HEK293 (cell line): ENCODE data around the gene ITPR3.

Experiments
- FEZF1 ChIP-seq: fragments of 450-650 bp; formaldehyde crosslinking; IDR thresholded peaks from 2 replicates; pipeline ENCODE4 v1.5.1; 2016; ENCODE audit warnings: missing biosample characterization, missing genetic modification characterization
- GLIS1 ChIP-seq: fragments of 450-650 bp; formaldehyde crosslinking; IDR thresholded peaks from 2 replicates; pipeline ENCODE4 v1.5.1; 2016; ENCODE audit warnings: missing biosample characterization, missing genetic modification characterization
- HOXA7 ChIP-seq: sonication (generic); formaldehyde crosslinking; IDR thresholded peaks from 2 replicates; pipeline ENCODE4 v1.8.1; 2022; ENCODE audit warnings: missing genetic modification reagents, borderline replicate concordance
- KLF16 ChIP-seq: fragments of 450-650 bp; formaldehyde crosslinking; IDR thresholded peaks from 2 replicates; pipeline ENCODE4 v1.5.1; 2017; ENCODE audit warnings: missing biosample characterization, missing genetic modification characterization
- SALL2 ChIP-seq: fragments of 450-650 bp; formaldehyde crosslinking; IDR thresholded peaks from 2 replicates; pipeline ENCODE4 v1.5.0; 2017; ENCODE audit warnings: missing biosample characterization, mild to moderate bottlenecking, missing genetic modification characterization, borderline replicate concordance
- SETDB1 ChIP-seq: IDR thresholded peaks from one replicate; pipeline ENCODE4 v1.6.1; 2017; ENCODE audit warnings: mild to moderate bottlenecking, low read length, moderate library complexity, mixed read lengths; ENCODE audit not compliant: insufficient read length
- ZBTB20 ChIP-seq: fragments of 450-650 bp; formaldehyde crosslinking; IDR thresholded peaks from 2 replicates; pipeline ENCODE4 v1.5.1; 2016; ENCODE audit warnings: missing biosample characterization, missing genetic modification characterization
- ZBTB7A ChIP-seq: fragments of 450-650 bp; formaldehyde crosslinking; IDR thresholded peaks from 2 replicates; pipeline ENCODE4 v1.5.1; 2016; ENCODE audit warnings: low read depth, missing biosample characterization, missing genetic modification characterization
- ZNF16 ChIP-seq: fragments of 450-650 bp; formaldehyde crosslinking; IDR thresholded peaks from 2 replicates; pipeline ENCODE4 v1.5.1; 2016; ENCODE audit warnings: low read depth, missing biosample characterization, missing genetic modification characterization
- ZNF184 ChIP-seq: fragments of 450-650 bp; IDR thresholded peaks from 2 replicates; pipeline ENCODE4 v1.5.1; 2018; ENCODE audit warnings: missing biosample characterization, mild to moderate bottlenecking, missing genetic modification characterization
- ZNF19 ChIP-seq: fragments of 450-650 bp; formaldehyde crosslinking; IDR thresholded peaks from 2 replicates; pipeline ENCODE4; 2016; ENCODE audit warnings: missing biosample characterization, missing genetic modification characterization, low read depth
- ZNF350 ChIP-seq: fragments of 450-650 bp; formaldehyde crosslinking; IDR thresholded peaks from 2 replicates; pipeline ENCODE4 v1.5.0; 2017; ENCODE audit warnings: missing biosample characterization, mild to moderate bottlenecking, missing genetic modification characterization
- ZNF37A ChIP-seq: fragments of 450-650 bp; IDR thresholded peaks from 2 replicates; pipeline ENCODE4 v1.5.1; 2018; ENCODE audit warnings: missing biosample characterization, missing genetic modification characterization
- ZNF416 ChIP-seq: fragments of 450-650 bp; formaldehyde crosslinking; IDR thresholded peaks from 2 replicates; pipeline ENCODE4 v1.5.1; 2016; ENCODE audit warnings: missing biosample characterization, missing genetic modification characterization
- ZNF473 ChIP-seq: fragments of 450-650 bp; formaldehyde crosslinking; IDR thresholded peaks from 2 replicates; pipeline ENCODE4 v1.5.1; 2017; ENCODE audit warnings: missing biosample characterization, missing genetic modification characterization
- ZNF521 ChIP-seq: fragments of 450-650 bp; formaldehyde crosslinking; IDR thresholded peaks from 2 replicates; pipeline ENCODE4 v1.5.1; 2017; ENCODE audit warnings: missing biosample characterization, mild to moderate bottlenecking, missing genetic modification characterization
- ZNF549 ChIP-seq: fragments of 450-650 bp; IDR thresholded peaks from 2 replicates; pipeline ENCODE4 v1.5.1; 2018; ENCODE audit warnings: missing biosample characterization, missing genetic modification characterization, mild to moderate bottlenecking, inconsistent platforms, moderate library complexity
- ZNF571 ChIP-seq: fragments of 450-650 bp; formaldehyde crosslinking; IDR thresholded peaks from 2 replicates; pipeline ENCODE4 v1.5.0; 2017; ENCODE audit warnings: missing biosample characterization, missing genetic modification characterization
- ZNF621 ChIP-seq: fragments of 450-650 bp; formaldehyde crosslinking; IDR thresholded peaks from 2 replicates; pipeline ENCODE4 v1.5.1; 2017; ENCODE audit warnings: missing biosample characterization, missing genetic modification characterization
- ZNF660 ChIP-seq: fragments of 450-650 bp; IDR thresholded peaks from 2 replicates; pipeline ENCODE4 v1.5.1; 2018; ENCODE audit warnings: missing biosample characterization, mild to moderate bottlenecking, missing genetic modification characterization
- ZSCAN23 ChIP-seq: fragments of 450-650 bp; formaldehyde crosslinking; IDR thresholded peaks from 2 replicates; pipeline ENCODE4 v1.5.1; 2016; ENCODE audit warnings: missing biosample characterization, missing genetic modification characterization
- TF ChIP-seq, protein P1 (sequence below): fragments of 450-650 bp; formaldehyde crosslinking; conservative IDR thresholded peaks from 2 replicates; pipeline ENCODE4 v1.5.1; 2016; ENCODE audit warnings: low read depth, missing biosample characterization, missing genetic modification characterization
- TF ChIP-seq, protein P2 (sequence below): fragments of 450-650 bp; formaldehyde crosslinking; IDR thresholded peaks from 2 replicates; pipeline ENCODE4 v1.5.1; 2016; ENCODE audit warnings: missing biosample characterization, missing genetic modification characterization
- TF ChIP-seq, protein P3 (sequence below): fragments of 450-650 bp; formaldehyde crosslinking; IDR thresholded peaks from 2 replicates; pipeline ENCODE4 v1.5.1; 2017; ENCODE audit warnings: missing biosample characterization, missing genetic modification characterization
- TF ChIP-seq, protein P4 (sequence below): fragments of 450-650 bp; formaldehyde crosslinking; IDR thresholded peaks from 2 replicates; pipeline ENCODE4 v1.5.1; 2016; ENCODE audit warnings: missing biosample characterization, missing genetic modification characterization
- TF ChIP-seq, protein P5 (sequence below): fragments of 450-650 bp; formaldehyde crosslinking; IDR thresholded peaks from 2 replicates; pipeline ENCODE4 v1.5.1; 2016; ENCODE audit warnings: missing biosample characterization, missing genetic modification characterization, borderline replicate concordance
- TF ChIP-seq, protein P6 (sequence below): sonication (generic); formaldehyde crosslinking; IDR thresholded peaks from 2 replicates; pipeline ENCODE4 v1.8.1; 2022; ENCODE audit warnings: mild to moderate bottlenecking, moderate library complexity, missing genetic modification reagents

ITPR3 gene

DNA sequence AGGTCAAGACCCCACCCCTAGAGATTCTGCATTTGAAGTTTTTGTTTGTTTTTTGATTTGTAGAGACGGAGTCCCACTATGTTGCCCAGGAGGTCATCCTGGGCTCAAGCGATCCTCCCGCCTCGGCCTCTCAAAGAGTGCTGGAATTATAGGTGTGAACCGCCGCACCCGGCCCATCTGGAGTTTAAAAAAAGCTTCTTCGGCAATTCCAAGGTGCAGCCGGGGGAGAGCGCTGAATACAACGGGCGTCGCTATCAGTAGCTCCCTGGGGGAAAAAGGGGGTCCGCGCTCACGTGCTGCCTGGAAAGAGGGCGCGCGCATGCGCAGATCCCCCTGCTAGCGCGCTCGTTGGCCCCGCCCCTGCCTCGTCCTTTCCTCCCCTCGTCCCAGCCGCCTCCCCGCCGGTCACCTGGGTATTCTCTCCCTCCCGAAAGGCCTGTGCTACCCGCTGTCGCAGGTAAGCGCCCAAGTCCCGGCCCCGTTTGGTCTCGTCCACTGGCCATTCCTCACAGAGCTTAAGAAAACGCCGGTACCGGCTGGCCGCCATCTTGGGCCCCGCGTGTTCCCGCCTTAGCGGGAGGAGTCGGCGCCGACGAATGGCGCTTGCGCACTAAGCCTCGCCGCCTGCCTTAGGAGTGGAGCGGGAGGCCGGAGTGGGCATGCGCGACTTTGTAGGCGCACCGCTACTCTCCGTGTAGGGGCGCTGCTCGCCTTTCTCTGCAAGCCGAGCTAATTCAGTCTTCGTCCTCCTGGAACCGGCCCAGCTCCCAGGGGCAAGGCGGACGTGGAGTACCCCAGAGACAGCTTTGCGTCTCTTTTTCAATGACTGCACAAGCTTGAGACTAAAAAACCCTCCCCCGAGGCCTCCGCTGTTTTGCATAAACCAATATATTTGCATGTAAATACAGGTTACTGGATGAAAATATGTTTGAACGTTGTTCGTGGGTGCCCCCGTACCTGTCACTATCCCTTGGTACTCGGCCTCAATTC is 90.3 kb downstream of the ITPR3 start, which contains the start of gene UQCC2 (continued):
- TF ChIP-seq, protein P1, sequence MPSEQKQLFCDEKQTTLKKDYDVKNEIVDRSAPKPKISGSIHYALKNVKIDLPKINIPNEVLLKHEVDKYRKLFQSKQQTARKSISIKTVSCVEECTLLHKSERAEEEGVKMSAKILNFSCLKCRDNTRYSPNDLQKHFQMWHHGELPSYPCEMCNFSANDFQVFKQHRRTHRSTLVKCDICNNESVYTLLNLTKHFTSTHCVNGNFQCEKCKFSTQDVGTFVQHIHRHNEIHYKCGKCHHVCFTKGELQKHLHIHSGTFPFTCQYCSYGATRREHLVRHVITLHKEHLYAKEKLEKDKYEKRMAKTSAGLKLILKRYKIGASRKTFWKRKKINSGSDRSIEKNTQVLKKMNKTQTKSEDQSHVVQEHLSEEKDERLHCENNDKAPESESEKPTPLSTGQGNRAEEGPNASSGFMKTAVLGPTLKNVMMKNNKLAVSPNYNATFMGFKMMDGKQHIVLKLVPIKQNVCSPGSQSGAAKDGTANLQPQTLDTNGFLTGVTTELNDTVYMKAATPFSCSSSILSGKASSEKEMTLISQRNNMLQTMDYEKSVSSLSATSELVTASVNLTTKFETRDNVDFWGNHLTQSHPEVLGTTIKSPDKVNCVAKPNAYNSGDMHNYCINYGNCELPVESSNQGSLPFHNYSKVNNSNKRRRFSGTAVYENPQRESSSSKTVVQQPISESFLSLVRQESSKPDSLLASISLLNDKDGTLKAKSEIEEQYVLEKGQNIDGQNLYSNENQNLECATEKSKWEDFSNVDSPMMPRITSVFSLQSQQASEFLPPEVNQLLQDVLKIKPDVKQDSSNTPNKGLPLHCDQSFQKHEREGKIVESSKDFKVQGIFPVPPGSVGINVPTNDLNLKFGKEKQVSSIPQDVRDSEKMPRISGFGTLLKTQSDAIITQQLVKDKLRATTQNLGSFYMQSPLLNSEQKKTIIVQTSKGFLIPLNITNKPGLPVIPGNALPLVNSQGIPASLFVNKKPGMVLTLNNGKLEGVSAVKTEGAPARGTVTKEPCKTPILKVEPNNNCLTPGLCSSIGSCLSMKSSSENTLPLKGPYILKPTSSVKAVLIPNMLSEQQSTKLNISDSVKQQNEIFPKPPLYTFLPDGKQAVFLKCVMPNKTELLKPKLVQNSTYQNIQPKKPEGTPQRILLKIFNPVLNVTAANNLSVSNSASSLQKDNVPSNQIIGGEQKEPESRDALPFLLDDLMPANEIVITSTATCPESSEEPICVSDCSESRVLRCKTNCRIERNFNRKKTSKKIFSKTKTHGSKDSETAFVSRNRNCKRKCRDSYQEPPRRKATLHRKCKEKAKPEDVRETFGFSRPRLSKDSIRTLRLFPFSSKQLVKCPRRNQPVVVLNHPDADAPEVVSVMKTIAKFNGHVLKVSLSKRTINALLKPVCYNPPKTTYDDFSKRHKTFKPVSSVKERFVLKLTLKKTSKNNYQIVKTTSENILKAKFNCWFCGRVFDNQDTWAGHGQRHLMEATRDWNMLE (tag by site-specific recombination) = 0 out of 2 replicates have a peak, but pooled peaks have one; percentile 21
- TF ChIP-seq ZNF16 (tag by site-specific recombination) (no peak), ZNF571 (no peak), ZNF660 (tag by site-specific recombination) (peak; percentile 55), ZNF350 (no peak), ZBTB20 (tag by site-specific recombination) (peak; percentile 51), SETDB1 (no peak), ZSCAN23 (tag by site-specific recombination) (no peak), ZNF37A (tag by site-specific recombination) (no peak), GLIS1 (tag by site-specific recombination) (0 out of 2 replicates have a peak, but pooled peaks have one; percentile 42), ZNF473 (tag by site-specific recombination) (no peak), ZBTB7A (peak; percentile 88), FEZF1 (tag by site-specific recombination) (no peak), ZNF416 (no peak), ZNF184 (tag by site-specific recombination) (0 out of 2 replicates have a peak, but pooled peaks have one; percentile 8), ZNF19 (tag by site-specific recombination) (no peak), KLF16 (tag by site-specific recombination) (no peak), ZNF521 (tag by site-specific recombination) (no peak), ZNF621 (no peak), ZNF549 (tag by site-specific recombination) (no peak), SALL2 (tag by site-specific recombination) (no peak), HOXA7 (CRISPR knock-in tag) (no peak)
- TF ChIP-seq, protein P2, sequence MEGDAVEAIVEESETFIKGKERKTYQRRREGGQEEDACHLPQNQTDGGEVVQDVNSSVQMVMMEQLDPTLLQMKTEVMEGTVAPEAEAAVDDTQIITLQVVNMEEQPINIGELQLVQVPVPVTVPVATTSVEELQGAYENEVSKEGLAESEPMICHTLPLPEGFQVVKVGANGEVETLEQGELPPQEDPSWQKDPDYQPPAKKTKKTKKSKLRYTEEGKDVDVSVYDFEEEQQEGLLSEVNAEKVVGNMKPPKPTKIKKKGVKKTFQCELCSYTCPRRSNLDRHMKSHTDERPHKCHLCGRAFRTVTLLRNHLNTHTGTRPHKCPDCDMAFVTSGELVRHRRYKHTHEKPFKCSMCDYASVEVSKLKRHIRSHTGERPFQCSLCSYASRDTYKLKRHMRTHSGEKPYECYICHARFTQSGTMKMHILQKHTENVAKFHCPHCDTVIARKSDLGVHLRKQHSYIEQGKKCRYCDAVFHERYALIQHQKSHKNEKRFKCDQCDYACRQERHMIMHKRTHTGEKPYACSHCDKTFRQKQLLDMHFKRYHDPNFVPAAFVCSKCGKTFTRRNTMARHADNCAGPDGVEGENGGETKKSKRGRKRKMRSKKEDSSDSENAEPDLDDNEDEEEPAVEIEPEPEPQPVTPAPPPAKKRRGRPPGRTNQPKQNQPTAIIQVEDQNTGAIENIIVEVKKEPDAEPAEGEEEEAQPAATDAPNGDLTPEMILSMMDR (tag by site-specific recombination) = peak; percentile 81
- TF ChIP-seq, protein P3, sequence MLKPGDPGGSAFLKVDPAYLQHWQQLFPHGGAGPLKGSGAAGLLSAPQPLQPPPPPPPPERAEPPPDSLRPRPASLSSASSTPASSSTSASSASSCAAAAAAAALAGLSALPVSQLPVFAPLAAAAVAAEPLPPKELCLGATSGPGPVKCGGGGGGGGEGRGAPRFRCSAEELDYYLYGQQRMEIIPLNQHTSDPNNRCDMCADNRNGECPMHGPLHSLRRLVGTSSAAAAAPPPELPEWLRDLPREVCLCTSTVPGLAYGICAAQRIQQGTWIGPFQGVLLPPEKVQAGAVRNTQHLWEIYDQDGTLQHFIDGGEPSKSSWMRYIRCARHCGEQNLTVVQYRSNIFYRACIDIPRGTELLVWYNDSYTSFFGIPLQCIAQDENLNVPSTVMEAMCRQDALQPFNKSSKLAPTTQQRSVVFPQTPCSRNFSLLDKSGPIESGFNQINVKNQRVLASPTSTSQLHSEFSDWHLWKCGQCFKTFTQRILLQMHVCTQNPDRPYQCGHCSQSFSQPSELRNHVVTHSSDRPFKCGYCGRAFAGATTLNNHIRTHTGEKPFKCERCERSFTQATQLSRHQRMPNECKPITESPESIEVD (tag by site-specific recombination) = no peak
- TF ChIP-seq, protein P4, sequence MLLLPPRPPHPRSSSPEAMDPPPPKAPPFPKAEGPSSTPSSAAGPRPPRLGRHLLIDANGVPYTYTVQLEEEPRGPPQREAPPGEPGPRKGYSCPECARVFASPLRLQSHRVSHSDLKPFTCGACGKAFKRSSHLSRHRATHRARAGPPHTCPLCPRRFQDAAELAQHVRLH (tag by site-specific recombination) = no peak
- TF ChIP-seq, protein P5, sequence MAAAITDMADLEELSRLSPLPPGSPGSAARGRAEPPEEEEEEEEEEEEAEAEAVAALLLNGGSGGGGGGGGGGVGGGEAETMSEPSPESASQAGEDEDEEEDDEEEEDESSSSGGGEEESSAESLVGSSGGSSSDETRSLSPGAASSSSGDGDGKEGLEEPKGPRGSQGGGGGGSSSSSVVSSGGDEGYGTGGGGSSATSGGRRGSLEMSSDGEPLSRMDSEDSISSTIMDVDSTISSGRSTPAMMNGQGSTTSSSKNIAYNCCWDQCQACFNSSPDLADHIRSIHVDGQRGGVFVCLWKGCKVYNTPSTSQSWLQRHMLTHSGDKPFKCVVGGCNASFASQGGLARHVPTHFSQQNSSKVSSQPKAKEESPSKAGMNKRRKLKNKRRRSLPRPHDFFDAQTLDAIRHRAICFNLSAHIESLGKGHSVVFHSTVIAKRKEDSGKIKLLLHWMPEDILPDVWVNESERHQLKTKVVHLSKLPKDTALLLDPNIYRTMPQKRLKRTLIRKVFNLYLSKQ = no peak
- TF ChIP-seq, protein P6, sequence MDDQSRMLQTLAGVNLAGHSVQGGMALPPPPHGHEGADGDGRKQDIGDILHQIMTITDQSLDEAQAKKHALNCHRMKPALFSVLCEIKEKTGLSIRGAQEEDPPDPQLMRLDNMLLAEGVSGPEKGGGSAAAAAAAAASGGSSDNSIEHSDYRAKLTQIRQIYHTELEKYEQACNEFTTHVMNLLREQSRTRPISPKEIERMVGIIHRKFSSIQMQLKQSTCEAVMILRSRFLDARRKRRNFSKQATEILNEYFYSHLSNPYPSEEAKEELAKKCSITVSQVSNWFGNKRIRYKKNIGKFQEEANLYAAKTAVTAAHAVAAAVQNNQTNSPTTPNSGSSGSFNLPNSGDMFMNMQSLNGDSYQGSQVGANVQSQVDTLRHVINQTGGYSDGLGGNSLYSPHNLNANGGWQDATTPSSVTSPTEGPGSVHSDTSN (CRISPR knock-in tag) = no peak
